Measurements from ENCODE around the gene SPNS2.

Gene SPNS2

GRCh38 chr17:4503283-4504025, 4.8 kb downstream of the SPNS2 start:
- no peak for DNase-seq (ENCODE audit: low read depth, low spot score)

DNA sequence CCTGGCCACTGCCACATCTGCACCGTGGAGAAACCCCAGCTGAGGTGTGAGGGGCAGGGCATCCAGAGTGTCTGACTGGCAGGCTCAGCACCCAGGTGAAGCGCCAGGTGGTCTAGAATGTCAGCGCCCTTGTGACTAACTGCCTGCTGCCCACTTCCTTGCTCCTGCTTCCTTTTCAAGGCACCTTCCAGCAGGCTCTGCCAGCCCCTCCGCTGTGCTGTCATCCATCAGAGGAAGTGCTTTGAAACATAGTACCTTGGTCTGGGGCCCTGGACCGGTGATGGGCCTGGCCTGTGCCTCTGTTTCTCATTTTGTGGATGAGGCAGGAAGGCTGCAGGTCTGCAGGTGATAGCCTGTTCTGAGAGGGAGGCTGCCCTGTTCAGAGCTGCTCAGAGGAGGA, 5.5 kb downstream of the SPNS2 start:
- no peak for DNase-seq (ENCODE audit: low read depth, low spot score)

DNA sequence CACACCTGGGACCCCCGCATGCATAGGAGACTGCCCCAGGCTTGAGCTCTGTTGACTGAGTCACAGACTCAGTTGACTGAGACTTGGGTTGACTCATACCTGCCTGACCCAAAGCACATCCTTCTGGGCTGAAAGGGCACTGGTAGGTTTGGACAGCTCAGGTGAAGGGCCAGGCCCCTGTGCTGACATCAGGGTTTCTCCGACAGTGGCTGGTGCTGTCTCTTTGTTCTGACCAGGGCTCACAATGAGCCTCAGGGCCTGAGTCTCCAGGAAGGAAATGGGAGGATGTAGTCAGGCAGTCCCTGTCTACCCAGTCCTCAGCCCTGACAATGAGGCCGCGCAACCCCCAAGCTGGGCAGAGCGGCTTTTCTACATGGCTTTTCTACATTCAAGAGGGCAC, 6.5 kb downstream of the SPNS2 start:
- no peak for DNase-seq (ENCODE audit: low read depth, low spot score)

DNA sequence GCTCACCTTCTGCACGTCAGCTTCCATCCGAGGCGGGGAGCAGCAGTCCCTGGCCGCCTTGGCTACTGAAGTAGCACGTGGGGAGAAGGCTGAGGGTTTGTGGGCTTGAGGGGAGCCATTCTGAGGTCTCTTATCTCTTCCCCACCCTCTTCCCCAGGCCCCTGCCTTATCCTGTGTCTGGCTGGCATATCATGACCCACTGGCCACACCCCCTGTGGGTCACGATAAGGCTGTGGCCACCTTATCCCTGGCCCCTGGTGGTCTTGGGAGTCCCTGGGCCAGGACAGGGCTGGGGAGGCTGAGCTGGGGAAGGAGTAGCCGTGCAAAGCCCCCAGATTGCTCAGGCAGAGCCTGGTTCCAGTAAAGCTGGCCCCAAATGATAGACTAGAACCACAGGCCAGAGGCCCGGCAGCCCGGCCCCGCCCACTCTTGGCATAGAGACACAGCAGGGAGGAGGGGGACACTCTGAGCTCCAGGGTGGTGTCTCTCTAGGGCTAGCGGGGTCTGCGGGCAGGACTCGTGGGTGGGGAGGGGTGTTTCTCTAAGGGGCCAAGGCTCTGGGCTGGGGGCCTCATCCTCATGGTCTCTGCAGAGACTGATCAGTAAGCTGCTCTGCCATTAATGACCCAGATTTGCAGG, 7.6 kb downstream of the SPNS2 start:
- no peak for DNase-seq (ENCODE audit: low read depth, low spot score)

GRCh38 chr17:4506892-4507291, 8.2 kb downstream of the SPNS2 start:
- no peak for DNase-seq (ENCODE audit: low read depth, low spot score)

- DNase-seq (ENCODE audit: low read depth, low spot score) = no peak
These were observed 8.9 kb downstream of the SPNS2 start for GRCh38 chr17:4507361-4508111.

- no peak for DNase-seq (ENCODE audit: low read depth, low spot score)
These were observed 9.5 kb downstream of the SPNS2 start for GRCh38 chr17:4508207-4508606.

DNA sequence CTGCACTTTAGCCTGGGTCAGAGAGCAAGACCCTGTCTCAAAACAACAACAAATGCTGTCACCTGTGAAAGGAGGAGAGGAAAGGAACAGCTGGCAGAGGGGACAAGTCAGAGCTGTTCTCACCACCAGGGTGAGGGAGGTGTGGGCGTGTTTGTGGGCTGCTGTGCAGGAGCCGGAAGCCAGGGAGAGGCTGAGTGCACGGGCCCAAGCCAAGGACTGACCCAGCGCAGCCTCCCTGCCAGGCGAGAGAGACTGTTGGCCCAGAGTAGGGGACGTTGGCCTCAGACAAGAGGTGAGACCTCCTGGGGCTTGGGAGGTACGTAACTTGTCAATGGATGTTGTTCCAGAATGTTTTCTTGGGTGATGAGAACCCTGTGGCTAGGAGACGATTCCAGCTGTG, 10.7 kb downstream of the SPNS2 start:
- no peak for DNase-seq (ENCODE audit: low read depth, low spot score)

GRCh38 chr17:4509923-4510617, 11.4 kb downstream of the SPNS2 start:
- no peak for DNase-seq (ENCODE audit: low read depth, low spot score)

DNA sequence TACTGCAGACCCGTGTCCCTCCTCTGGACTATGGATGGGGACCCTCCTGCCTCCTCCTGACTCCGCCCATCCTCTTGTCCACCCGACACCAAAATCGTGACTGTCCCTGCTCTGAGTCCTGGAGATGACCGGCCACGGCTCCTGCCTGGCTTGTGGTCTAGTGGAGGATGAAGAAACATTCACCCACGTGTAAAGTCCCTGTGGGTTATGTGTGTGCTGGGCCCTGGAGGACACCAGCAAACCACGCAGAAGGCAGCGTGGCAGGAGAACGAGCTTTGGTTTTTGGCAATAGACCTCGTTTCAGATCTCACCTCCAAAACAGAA, 11.9 kb downstream of the SPNS2 start:
- DNase-seq (ENCODE audit: low read depth, low spot score) = no peak

- no peak for DNase-seq (ENCODE audit: low read depth, low spot score)
These were observed 12.7 kb downstream of the SPNS2 start for GRCh38 chr17:4511199-4511932.

GRCh38 chr17:4512156-4513112, 13.8 kb downstream of the SPNS2 start:
- no peak for DNase-seq (ENCODE audit: low read depth, low spot score)

GRCh38 chr17:4513113-4514032, 14.7 kb downstream of the SPNS2 start:
- no peak for DNase-seq (ENCODE audit: low read depth, low spot score)

DNA sequence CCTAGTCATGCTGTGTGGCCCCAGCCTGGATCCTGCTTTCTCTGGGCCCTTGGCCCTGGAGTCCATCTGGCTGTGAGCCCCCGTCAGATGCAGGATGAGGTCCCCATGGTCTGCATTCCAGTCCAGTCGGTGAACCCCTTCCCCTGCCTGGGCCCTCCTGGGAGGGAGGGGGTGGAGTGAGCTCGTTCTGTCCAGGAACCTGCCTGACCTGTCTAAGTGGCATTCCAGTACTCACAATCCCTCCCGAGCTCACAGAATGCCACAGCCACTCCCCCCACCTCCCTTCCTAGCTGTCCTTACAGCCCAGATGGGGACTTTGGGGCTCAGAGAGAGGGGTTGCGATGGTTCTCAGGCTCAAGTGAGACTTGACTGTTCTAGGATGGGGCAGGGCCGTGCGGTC, 15.5 kb downstream of the SPNS2 start:
- no peak for DNase-seq (ENCODE audit: low read depth, low spot score)

DNA sequence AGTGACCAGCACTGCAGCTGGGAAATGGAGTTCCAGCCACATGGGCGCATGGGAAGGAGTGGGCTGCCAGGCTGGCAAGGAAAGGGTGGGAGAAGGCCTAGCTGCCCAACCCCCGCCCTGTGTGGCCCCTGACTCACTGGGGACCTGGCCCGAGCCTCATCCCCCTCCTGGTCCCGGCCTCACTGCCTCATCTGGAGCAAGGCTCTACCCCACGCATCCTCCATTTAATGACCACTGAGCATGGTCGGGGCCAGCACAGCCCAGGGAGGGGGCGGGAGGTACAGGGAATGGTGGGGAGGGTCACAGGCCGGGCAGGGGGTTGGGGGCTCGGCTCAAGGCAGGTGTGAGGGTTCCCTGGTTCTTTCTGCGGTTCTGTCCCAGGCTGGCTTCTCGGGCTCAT, 16.1 kb downstream of the SPNS2 start:
- DNase-seq (ENCODE audit: low read depth, low spot score) = no peak

DNA sequence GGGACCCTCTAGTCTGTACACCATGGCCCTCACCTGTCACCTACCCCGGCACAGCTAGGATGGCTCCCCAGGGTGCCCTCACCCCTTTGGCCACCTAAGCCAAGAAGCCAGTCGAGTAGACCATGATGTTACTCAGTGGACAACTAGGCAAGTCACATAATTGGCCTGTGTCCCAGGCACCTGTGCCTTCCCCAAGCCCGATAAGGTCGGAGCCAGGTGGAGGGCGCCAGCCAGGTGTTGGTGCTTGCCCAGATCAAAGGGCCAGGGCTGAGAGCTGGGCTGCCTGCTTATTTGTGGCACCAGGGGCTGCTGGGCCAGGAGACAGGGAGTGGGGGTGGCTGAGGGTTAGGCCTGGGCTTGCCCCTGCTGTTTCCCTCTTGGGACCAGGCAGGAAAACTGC, 16.8 kb downstream of the SPNS2 start:
- DNase-seq (ENCODE audit: low read depth, low spot score) = no peak

DNA sequence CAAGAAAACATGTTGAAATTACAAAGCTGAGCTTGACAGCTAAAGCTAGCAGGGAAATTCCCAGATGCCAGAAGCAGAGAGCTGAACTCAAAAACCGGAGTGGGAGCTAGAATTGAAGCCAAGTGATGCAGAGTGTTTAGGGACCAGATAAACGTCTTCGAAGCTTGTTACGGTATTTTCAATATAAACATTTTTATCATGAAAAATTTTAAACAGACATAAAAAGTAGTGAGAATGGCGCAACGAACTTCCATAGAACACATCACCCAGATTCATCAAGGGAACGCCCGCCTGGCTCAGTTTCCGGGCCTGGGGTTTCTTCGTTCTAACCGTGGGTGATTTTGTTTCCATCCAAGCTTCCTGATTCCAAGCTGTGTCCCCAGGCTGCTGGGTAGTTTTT, 18.1 kb downstream of the SPNS2 start:
- no peak for DNase-seq (ENCODE audit: low read depth, low spot score)

GRCh38 chr17:4518901-4519300, 20.2 kb downstream of the SPNS2 start:
- no peak for DNase-seq (ENCODE audit: low read depth, low spot score)

GRCh38 chr17:4519361-4519788, 20.7 kb downstream of the SPNS2 start:
- no peak for DNase-seq (ENCODE audit: low read depth, low spot score)

Data from iPS DF 19.7 (cell line).